Right lobe of liver (tissue), 4 donors: ENCODE measurements around the gene KCTD2.

Experiments used
- CTCF ChIP-seq, 4 donors: fragments of 200-600 bp in 3 of 4; fragments of 450-650 bp in 1 of 4; IDR thresholded peaks; one replicate each; pipeline versions ENCODE4 v1.5.1 to v1.8.0; 2016 to 2022; ENCODE audit warnings: antibody characterized with exemption in 4 of 4, mild to moderate bottlenecking in 2 of 4
- POLR2A ChIP-seq: fragments of 450-650 bp; IDR thresholded peaks from one replicate; pipeline ENCODE4 v1.6.1; 2017; ENCODE audit warnings: antibody characterized with exemption, mild to moderate bottlenecking
- donor health status: DM: no; HTN: no; CAD: no.
- donor health status: DM: no; HTN: no; CAD: no.
- donor health status: DM: no; HTN: yes; CAD: no.

- no peak for TF ChIP-seq POLR2A
- no peak for TF ChIP-seq CTCF (IDR thresholded peaks at IDR 0.05)
These were observed 34.9 kb downstream of the KCTD2 start for GRCh38 chr17:75081611-75082540.
